ENCODE measurements around the gene KCNIP4. TPM values are rescaled to one million over a fixed set of nuclear protein-coding genes. Genes with fewer than 3 reads are reported as not detected.

KCNIP4 gene
- total and polyA plus RNA-seq, 2 of the 8 experiments (the other 6 are each of a cell fraction or from before 2014, with no cell fraction given) = 0.06 TPM; not detected in 1

GRCh38 chr4:21890231-21890630 lies 58.3 kb downstream of the KCNIP4 start:
- DNase-seq (ENCODE audit: low read depth in 1 of 2, low spot score in 2 of 2) (no peak), FAIRE-seq (no peak)
- Histone ChIP-seq H3K56ac (replicated peaks; ENCODE audit: insufficient read length, low read depth, low read length) (no peak overlapping the region), H3K23ac (ENCODE audit: insufficient read length) (no peak overlapping the region), H3K18ac (ENCODE audit: extremely low read depth, low read length) (no peak overlapping the region), H3K4me3 (ENCODE audit: extremely low read depth in 1 of 4, insufficient read depth in 2 of 4, low read depth in 3 of 4, low read length in 4 of 4) (no peak overlapping the region), H2AFZ (ENCODE audit: low read length) (no peak overlapping the region), H2BK20ac (ENCODE audit: low read length) (no peak overlapping the region), H4K5ac (ENCODE audit: insufficient read length, low read depth, low read length) (no peak overlapping the region), H2BK5ac (ENCODE audit: low read depth, low read length) (no peak overlapping the region), H2BK12ac (ENCODE audit: low read depth, low read length) (no peak overlapping the region), H3K14ac (ENCODE audit: insufficient read length) (no peak overlapping the region), H4K91ac (replicated peaks; ENCODE audit: insufficient read length, low read length) (no peak overlapping the region), H3K27ac (ENCODE audit: low read depth, low read length) (no peak overlapping the region), H3K9ac (replicated peaks in 1 of 4; ENCODE audit: extremely low read depth in 1 of 4, low read depth in 3 of 4, low read length in 3 of 4) (no peak overlapping the region), H3K4me2 (ENCODE audit: insufficient read depth in 1 of 2, low read depth in 2 of 2, low read length in 2 of 2) (no peak overlapping the region), H2BK15ac (ENCODE audit: low read length) (no peak overlapping the region), H3K36me3 (ENCODE audit: control insufficient read depth in 2 of 4, insufficient read depth in 4 of 4, low read length in 3 of 4) (no peaks in the 10 kb centered on the region), H3K79me1 (ENCODE audit: low read depth, low read length) (no peaks in the 10 kb centered on the region), H3K79me2 (ENCODE audit: control insufficient read depth in 1 of 2, insufficient read depth in 2 of 2, low read length in 2 of 2) (no peaks in the 10 kb centered on the region), H3K4me1 (replicated peaks in 1 of 4; ENCODE audit: control insufficient read depth in 3 of 4, insufficient read depth in 4 of 4, low read length in 3 of 4) (no peaks in the 10 kb centered on the region), H2AK5ac (ENCODE audit: low read depth, low read length) (no peak overlapping the region), H3K4ac (replicated peaks; ENCODE audit: insufficient read length, low read depth, low read length) (no peak overlapping the region), H3K27me3 (replicated peaks in 1 of 4; ENCODE audit: control insufficient read depth in 3 of 4, extremely low read depth in 1 of 4, insufficient read depth in 3 of 4, low read length in 3 of 4) (no peaks in the 10 kb centered on the region), H4K20me1 (replicated peaks in 1 of 2; ENCODE audit: control insufficient read depth in 1 of 2, insufficient read depth in 2 of 2, low read length in 2 of 2) (no peaks in the 10 kb centered on the region), H4K8ac (ENCODE audit: extremely low read depth, insufficient read depth, low read length) (no peak overlapping the region), H3K9me3 (ENCODE audit: insufficient read depth in 2 of 2, low read depth in 1 of 2, low read length in 1 of 2) (no peaks in the 10 kb centered on the region), H3K23me2 (ENCODE audit: low read depth, low read length) (no peaks in the 10 kb centered on the region), H2BK120ac (replicated peaks; ENCODE audit: low read depth, low read length) (no peak overlapping the region)
- ChIA-PET CTCF (ENCODE audit: partially characterized antibody) (no interaction called here), POLR2A (ENCODE audit: partially characterized antibody) (no interaction called here)
- TF ChIP-seq YY1 (IDR thresholded peaks at IDR 0.05; ENCODE audit: low read depth, low read length) (no peak), HDAC2 (IDR thresholded peaks at IDR 0.05; ENCODE audit: borderline replicate concordance in 1 of 2, low read depth in 2 of 2, low read length in 2 of 2) (no peak), TAF7 (optimal IDR thresholded peaks at IDR 0.05; ENCODE audit: borderline replicate concordance, low read depth, low read length) (no peak), CEBPB (IDR thresholded peaks at IDR 0.05; ENCODE audit: low read depth, low read length) (no peak), FOSL1 (IDR thresholded peaks at IDR 0.05; ENCODE audit: insufficient read depth, low read depth, low read length) (no peak), BACH1 (IDR thresholded peaks at IDR 0.05; ENCODE audit: low read length) (no peak)

Data from H1 (cell line).